HT1080 (cell line): ENCODE data around the gene SNCG. TPM values are rescaled to one million over a fixed set of nuclear protein-coding genes. Genes with fewer than 3 reads are reported as not detected.
"Not testable (repeated sequence)": the region's sequence is repeated elsewhere in the genome, so short reads cannot be mapped to it uniquely, and the experiment has no call there.

Source experiments
- DNase-seq: peaks from one replicate; pipeline ENCODE4 v3.0.0-alpha.2; 2015; ENCODE audit warnings: low read depth
- total RNA-seq: library from RNA; depleted of rRNA; stranded (reverse); fragments of >200 nt; shearing (Covaris generic); gene quantifications from 2 replicates; pipeline ENCODE4 v1.2.3, GENCODE V29; 2014

SNCG gene
- total RNA-seq, 1 experiment from 2014 or later, result 7.2 TPM

- DNase-seq, result no peak
These were observed 13.9 kb upstream of the SNCG start for GRCh38 chr10:86944471-86944870.

GRCh38 chr10:86944907-86945306 lies 13.5 kb upstream of the SNCG start:
- no peak for DNase-seq

- no peak for DNase-seq
These were observed 12.8 kb upstream of the SNCG start for GRCh38 chr10:86945361-86946212.

- DNase-seq, result no peak
These were observed 11.9 kb upstream of the SNCG start for GRCh38 chr10:86946213-86947155.

- not testable (repeated sequence) for DNase-seq
These were observed 10.6 kb upstream of the SNCG start for GRCh38 chr10:86947806-86948205.

GRCh38 chr10:86950349-86950748 lies 8.1 kb upstream of the SNCG start:
- DNase-seq, result no peak

GRCh38 chr10:86951184-86951761 lies 7.1 kb upstream of the SNCG start:
- DNase-seq, result no peak

- no peak for DNase-seq
These were observed 6.3 kb upstream of the SNCG start for GRCh38 chr10:86952106-86952505.

- DNase-seq, result not testable (repeated sequence)
These were observed 5.7 kb upstream of the SNCG start for GRCh38 chr10:86952697-86953096.

GRCh38 chr10:86953747-86954680 lies 4.4 kb upstream of the SNCG start:
- no peak for DNase-seq

- DNase-seq, result no peak
These were observed 3.5 kb upstream of the SNCG start for GRCh38 chr10:86954681-86955500.

GRCh38 chr10:86955501-86956194 lies 2.8 kb upstream of the SNCG start:
- DNase-seq, result no peak

GRCh38 chr10:86956195-86956847 lies 2.1 kb upstream of the SNCG start:
- DNase-seq, result no peak

- DNase-seq, result no peak
These were observed 1.5 kb upstream of the SNCG start for GRCh38 chr10:86956848-86957448.

GRCh38 chr10:86957471-86958115 lies 806 bp upstream of the SNCG start, which contains the start of gene MMRN2:
Gene MMRN2 (minus strand): TSS chr10:86957615. CDS start chr10:86957541, 74 bp downstream.
- no peak for DNase-seq

- peak; percentile 80 for DNase-seq
These were observed 720 bp downstream of the SNCG start for GRCh38 chr10:86958901-86959736.

GRCh38 chr10:86959737-86960002 lies 1.3 kb downstream of the SNCG start:
- DNase-seq, result no peak
